HG03520 (cell line): ENCODE data around the gene ESPN.
"Not testable (repeated sequence)": the region's sequence is repeated elsewhere in the genome, so short reads cannot be mapped to it uniquely, and the experiment has no call there.

ENCODE experiments used
- ATAC-seq: cut with Tn5 transposase; IDR thresholded peaks from one replicate; pipeline ENCODE4 v1.9.1; 2021; ENCODE audit warnings: mild to moderate bottlenecking, moderate library complexity; ENCODE audit not compliant: unreplicated experiment

The ESPN gene, protein sequence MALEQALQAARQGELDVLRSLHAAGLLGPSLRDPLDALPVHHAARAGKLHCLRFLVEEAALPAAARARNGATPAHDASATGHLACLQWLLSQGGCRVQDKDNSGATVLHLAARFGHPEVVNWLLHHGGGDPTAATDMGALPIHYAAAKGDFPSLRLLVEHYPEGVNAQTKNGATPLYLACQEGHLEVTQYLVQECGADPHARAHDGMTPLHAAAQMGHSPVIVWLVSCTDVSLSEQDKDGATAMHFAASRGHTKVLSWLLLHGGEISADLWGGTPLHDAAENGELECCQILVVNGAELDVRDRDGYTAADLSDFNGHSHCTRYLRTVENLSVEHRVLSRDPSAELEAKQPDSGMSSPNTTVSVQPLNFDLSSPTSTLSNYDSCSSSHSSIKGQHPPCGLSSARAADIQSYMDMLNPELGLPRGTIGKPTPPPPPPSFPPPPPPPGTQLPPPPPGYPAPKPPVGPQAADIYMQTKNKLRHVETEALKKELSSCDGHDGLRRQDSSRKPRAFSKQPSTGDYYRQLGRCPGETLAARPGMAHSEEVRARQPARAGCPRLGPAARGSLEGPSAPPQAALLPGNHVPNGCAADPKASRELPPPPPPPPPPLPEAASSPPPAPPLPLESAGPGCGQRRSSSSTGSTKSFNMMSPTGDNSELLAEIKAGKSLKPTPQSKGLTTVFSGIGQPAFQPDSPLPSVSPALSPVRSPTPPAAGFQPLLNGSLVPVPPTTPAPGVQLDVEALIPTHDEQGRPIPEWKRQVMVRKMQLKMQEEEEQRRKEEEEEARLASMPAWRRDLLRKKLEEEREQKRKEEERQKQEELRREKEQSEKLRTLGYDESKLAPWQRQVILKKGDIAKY

DNA sequence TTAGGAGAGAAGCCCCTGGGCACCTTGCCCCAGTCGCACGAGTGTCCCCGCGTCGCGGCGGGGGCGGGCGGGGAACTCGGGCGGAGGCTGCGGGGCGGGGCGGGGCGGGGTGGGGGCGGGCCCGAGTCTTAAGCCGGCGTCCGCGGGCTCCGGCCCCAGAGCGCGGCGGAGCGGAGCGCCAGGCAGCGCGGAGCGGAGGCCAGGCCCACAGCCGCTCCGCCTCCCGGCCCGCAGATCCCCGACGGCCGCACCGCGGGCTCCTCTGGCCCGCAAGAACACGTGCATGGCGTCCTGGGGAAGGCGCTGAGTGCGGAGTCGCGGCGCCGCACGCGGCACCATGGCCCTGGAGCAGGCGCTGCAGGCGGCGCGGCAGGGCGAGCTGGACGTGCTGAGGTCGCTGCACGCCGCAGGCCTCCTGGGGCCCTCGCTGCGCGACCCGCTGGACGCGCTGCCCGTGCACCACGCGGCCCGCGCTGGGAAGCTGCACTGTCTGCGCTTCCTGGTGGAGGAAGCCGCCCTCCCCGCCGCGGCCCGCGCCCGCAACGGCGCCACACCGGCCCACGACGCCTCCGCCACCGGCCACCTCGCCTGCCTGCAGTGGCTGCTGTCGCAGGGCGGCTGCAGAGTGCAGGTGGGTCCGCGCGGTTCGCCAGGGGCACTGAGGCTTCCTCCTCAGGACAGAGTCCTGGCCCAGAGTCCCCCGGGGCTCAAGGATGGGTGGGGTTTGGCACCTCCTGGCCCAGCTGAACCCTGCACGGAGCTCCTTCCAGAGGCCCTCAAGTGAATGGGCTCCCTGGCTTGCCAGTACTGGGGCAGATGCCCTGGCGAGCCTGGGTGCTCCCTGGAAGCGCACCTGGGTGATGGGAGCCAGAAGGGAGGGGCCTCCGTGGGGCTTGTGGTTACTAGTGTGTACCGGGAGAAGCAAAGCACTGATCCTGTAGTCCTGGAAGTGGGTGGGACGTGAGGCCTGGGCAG is at the start of gene ESPN:
TSS of gene ESPN (plus strand) at position 158 of the 975 bp plus-strand sequence. CDS start at position 338, 180 bp downstream.
- ATAC-seq, result no peak

GRCh38 chr1:6378096-6378746 is 46.4 kb upstream of the ESPN start:
- no peak for ATAC-seq

GRCh38 chr1:6380037-6380436 is 44.5 kb upstream of the ESPN start:
- no peak for ATAC-seq

DNA sequence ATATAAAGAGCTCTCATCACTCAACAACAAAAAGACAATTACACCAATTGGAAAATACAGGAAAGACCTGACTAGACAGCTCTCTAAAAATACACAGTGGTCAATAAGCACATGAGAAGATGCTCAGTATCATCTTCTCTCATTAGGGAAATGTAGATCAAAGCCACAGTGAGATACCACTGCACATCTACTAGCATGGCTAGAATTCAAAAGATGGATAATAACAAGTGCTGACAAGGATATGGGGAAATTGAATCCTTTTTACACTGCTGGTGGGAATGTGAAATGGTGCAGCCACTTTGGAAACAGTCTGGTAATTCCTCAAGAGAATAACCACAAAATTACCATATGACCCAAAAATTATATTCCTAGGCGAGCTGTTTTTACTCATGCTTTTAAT is 40.4 kb upstream of the ESPN start:
- no peak for ATAC-seq

- no peak for ATAC-seq
Measured at GRCh38 chr1:6384962-6385361, 39.6 kb upstream of the ESPN start.

- no peak for ATAC-seq
Measured at GRCh38 chr1:6385488-6386191, 38.9 kb upstream of the ESPN start.

GRCh38 chr1:6386371-6386949 is 38.1 kb upstream of the ESPN start:
- ATAC-seq, result no peak

GRCh38 chr1:6389971-6390370 is 34.6 kb upstream of the ESPN start:
- no peak for ATAC-seq

DNA sequence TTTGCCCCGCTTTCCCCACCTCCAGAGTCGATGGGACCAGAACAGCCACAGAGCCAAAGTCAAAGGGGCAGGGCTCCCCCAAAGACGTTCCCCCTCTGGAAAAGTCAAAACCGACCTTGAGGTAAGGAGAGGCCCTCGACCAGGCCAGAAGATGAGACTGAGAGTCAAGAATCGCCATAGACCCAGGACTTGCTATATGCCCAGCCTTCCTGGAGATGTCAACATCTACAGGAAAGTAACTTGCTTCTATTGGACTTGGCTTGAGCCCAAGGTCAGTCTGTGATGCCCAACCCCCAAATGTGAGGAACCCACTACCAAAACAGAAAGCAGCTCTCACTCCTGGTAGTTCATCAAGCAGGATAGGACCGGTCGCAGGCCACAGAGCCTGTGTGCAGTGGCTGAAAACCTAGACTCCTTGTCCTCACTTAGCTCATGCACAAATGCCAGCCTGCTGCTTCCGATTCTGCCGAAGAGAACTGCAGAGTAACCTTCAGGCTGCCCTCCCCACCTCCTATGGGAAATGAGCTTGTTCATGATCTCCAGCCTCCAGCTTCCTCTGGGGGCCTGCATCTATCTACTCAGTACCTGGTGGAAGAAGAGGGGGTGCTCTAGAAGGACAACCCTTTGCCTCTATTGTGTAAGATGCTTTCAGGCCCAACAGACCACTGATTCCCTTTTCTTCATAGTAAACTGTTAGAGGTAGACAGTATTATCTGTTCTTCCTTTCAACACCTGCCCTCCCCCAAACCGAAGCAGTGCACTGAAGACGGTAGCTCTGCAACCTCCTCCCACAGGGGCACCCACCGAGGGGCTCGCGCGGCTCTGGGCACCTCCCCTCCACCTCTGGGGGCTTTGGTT is 32.4 kb upstream of the ESPN start:
- ATAC-seq, result no peak

- ATAC-seq, result peak; percentile 14
Measured at GRCh38 chr1:6392809-6393399, 31.7 kb upstream of the ESPN start.

GRCh38 chr1:6393400-6394187 is 31.0 kb upstream of the ESPN start, which contains the start of gene ACOT7:
ACOT7 (minus strand) TSS chr1:6393767; CDS start chr1:6393399, 368 bp downstream.
- peak; percentile 69 for ATAC-seq

GRCh38 chr1:6395130-6395529 is 29.4 kb upstream of the ESPN start:
- ATAC-seq, result not testable (repeated sequence)

- not testable (repeated sequence) for ATAC-seq
Measured at GRCh38 chr1:6395781-6396244, 28.8 kb upstream of the ESPN start.

DNA sequence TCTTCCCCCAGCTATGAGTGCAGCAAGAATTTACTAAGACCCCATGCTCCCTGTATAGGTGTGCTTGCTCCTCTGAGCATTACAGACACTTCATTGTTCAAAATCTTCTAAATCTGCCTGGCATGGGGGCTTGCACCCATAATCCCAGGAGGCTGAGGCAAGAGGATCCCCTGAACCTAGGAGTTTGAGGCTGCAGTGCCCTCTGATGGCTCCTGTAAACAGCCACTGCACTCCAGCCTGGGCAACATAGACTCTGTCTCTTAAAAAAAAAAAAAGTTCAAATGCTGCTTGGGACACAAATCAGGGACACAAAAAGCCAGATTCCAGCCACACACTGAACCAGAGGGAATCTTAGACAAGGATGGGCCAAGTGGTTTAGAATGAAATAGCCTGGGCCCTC is 27.6 kb upstream of the ESPN start:
- no peak for ATAC-seq

- ATAC-seq, result no peak
Measured at GRCh38 chr1:6397844-6398441, 26.6 kb upstream of the ESPN start.

DNA sequence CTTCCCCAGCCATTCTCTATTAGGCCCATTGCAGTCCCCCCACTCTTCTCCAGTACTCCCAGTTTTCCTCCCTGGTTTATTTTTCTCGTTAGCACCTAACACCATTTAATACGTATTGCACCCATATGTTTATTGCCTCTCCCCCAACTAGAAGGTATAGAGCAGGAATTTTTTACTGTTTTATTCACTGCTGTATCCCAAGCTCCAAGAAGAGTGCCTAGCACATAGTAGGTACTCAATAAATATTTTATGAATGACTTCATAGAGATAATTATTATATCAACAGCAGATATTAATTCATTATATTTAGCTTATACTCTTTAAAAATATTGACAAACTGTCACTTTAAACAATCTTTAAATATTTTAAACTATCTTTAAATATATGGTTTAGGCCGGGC is 25.3 kb upstream of the ESPN start:
- ATAC-seq, result no peak

- ATAC-seq, result no peak
Measured at GRCh38 chr1:6401673-6402072, 22.9 kb upstream of the ESPN start.
